Psoas muscle (tissue), 8 donors: ENCODE measurements around the gene CNTNAP2. TPM values are rescaled to one million over a fixed set of nuclear protein-coding genes. Genes with fewer than 3 reads are reported as not detected.

Experiments used
- ATAC-seq, 4 donors: fragments of 200-7000 bp; cut with Tn5 transposase; one replicate each; pipeline ENCODE4 v1.9.1; 2020; ENCODE audit warnings: moderate library complexity in 3 of 4, mild to moderate bottlenecking in 2 of 4
- DNase-seq, 2 donors: peaks; one replicate each; pipeline ENCODE4 v3.0.0-alpha.2; 2020
- H3K27ac ChIP-seq: fragments of 200-600 bp; one replicate; pipeline ENCODE4 v1.8.0; 2022
- H3K27me3 ChIP-seq, 3 donors: fragments of 200-600 bp in 1 of 3; one replicate each; pipeline versions ENCODE4 v1.6.1 to v1.8.0; 2013 to 2022; ENCODE audit warnings: low read length in 2 of 3, mild to moderate bottlenecking in 2 of 3, moderate library complexity in 1 of 3; ENCODE audit not compliant: insufficient read depth in 3 of 3
- H3K36me3 ChIP-seq, 2 donors: fragments of 200-600 bp in 1 of 2; one replicate each; pipeline versions ENCODE4 v1.6.1 to v1.8.0; 2013 to 2022; ENCODE audit warnings: low read depth in 1 of 2, mild to moderate bottlenecking in 1 of 2, moderate library complexity in 1 of 2; ENCODE audit not compliant: insufficient read depth in 1 of 2
- H3K4me1 ChIP-seq: fragments of 200-600 bp; one replicate; pipeline ENCODE4 v1.8.0; 2022
- H3K4me3 ChIP-seq: fragments of 200-600 bp; one replicate; pipeline ENCODE4 v1.8.0; 2022; ENCODE audit warnings: mild to moderate bottlenecking
- H3K9me3 ChIP-seq: fragments of 200-600 bp; one replicate; pipeline ENCODE4 v1.8.0; 2022
- CTCF ChIP-seq: fragments of 200-600 bp; IDR thresholded peaks from one replicate; pipeline ENCODE4 v1.8.0; 2022; ENCODE audit warnings: antibody characterized with exemption
- WGBS, 3 donors: extraction: QIAGEN DNeasy Blood & Tissue Kit; methylation state at CpG; one replicate each; pipeline versions ENCODE4 v1.1.6 to v1.1.7; 2013; 5-methylcytosine and 5-hydroxymethylcytosine counted together
- intact Hi-C, 2 donors: fragments of 100-400 bp; cut with DNase I; formaldehyde crosslinking; loops; one replicate each; pipeline versions ENCODE4 v1.11.0 to v1.14.2; 2022
- polyA plus RNA-seq, 3 donors: library from polyadenylated mRNA; stranded (reverse); fragments of 200-250 nt; gene quantifications; one replicate each; pipeline ENCODE4 v1.2.3, GENCODE V29; 2013
- total RNA-seq, 4 donors: library from RNA; stranded (reverse); fragmentation: NEBNext Ultra II Directional in 2 of 4; extraction: Animal tissue kit (Norgen Biotek cat#: 25700) in 2 of 4; gene quantifications; one replicate each; pipeline versions ENCODE4 v1.2.1 to v1.2.4, GENCODE V29; 2021 to 2023
- donor health status: healthy with polysubstance abuse.
- donor health status: DM: no; HTN: no; CAD: no; lungs with moderate emphysema.
- donor health status: Bipolar disorder and iron deficiency.
- donor health status: healthy.
- donor health status: DM: yes; HTN: yes; CAD: no.
- donor health status: DM: no; HTN: no; CAD: no.
- donor health status: DM: no; HTN: no; CAD: no.
- donor health status: DM: yes; HTN: yes; CAD: no.

The CNTNAP2 gene
- total and polyA plus RNA-seq, 7 donors: 0.01 to 0.13 TPM; not detected in 5

- DNase-seq (no peak), ATAC-seq (no peak)
- Histone ChIP-seq H3K4me3 (no peak overlapping the region), H3K27me3 (no peaks in the 10 kb centered on the region), H3K27ac (no peak overlapping the region), H3K36me3 (no peaks in the 10 kb centered on the region), H3K9me3 (no peaks in the 10 kb centered on the region), H3K4me1 (no peaks in the 10 kb centered on the region)
- intact Hi-C loops: no loop called here
- WGBS, 3 donors: 89 to 93% (median 91%) methylated on average over 1 of the region's 1 CpG
- no peak for TF ChIP-seq CTCF
Measured at GRCh38 chr7:147861058-147861716, 1744.6 kb downstream of the CNTNAP2 start.

- Histone ChIP-seq H3K4me3 (no peak overlapping the region), H3K4me1 (no peaks in the 10 kb centered on the region), H3K36me3 (no peaks in the 10 kb centered on the region), H3K9me3 (no peaks in the 10 kb centered on the region), H3K27ac (no peak overlapping the region), H3K27me3 (no peaks in the 10 kb centered on the region)
- no peak for DNase-seq
- 77 to 83% (median 82%) methylated on average over 6 of the region's 6 CpGs for WGBS, 3 donors
- no peak for ATAC-seq
- intact Hi-C loops: no loop called here
- no peak for TF ChIP-seq CTCF
Measured at GRCh38 chr7:147861945-147862344, 1745.3 kb downstream of the CNTNAP2 start.

GRCh38 chr7:147869456-147869855 is 1752.9 kb downstream of the CNTNAP2 start:
- 66 to 76% (median 75%) methylated on average over 2 of the region's 2 CpGs for WGBS, 3 donors
- H3K4me3 ChIP-seq: no peak overlapping the region
- H3K9me3 ChIP-seq: no peaks in the 10 kb centered on the region
- intact Hi-C loops: no loop called here
- no peaks in the 10 kb centered on the region for H3K4me1 ChIP-seq
- no peaks in the 10 kb centered on the region for H3K27me3 ChIP-seq
- DNase-seq (no peak), ATAC-seq (no peak)
- H3K36me3 ChIP-seq: no peaks in the 10 kb centered on the region
- H3K27ac ChIP-seq: no peak overlapping the region
- TF ChIP-seq CTCF: no peak

- Histone ChIP-seq H3K4me1 (no peaks in the 10 kb centered on the region), H3K27ac (no peak overlapping the region), H3K4me3 (no peak overlapping the region), H3K27me3 (no peaks in the 10 kb centered on the region), H3K9me3 (no peaks in the 10 kb centered on the region), H3K36me3 (no peaks in the 10 kb centered on the region)
- ATAC-seq (no peak), DNase-seq (no peak)
- TF ChIP-seq CTCF: no peak
- intact Hi-C loops: no loop called here
- WGBS, 3 donors: 22 to 26% (median 25%) methylated on average over 9 of the region's 9 CpGs
Measured at GRCh38 chr7:147878912-147879661, 1762.5 kb downstream of the CNTNAP2 start.
